Neuronal stem cell (in vitro differentiated cells): ENCODE data around the gene RASA3.

Experiments
- DNase-seq: peaks from one replicate; pipeline ENCODE4 v3.0.0-alpha.2; 2013; ENCODE audit warnings: low spot score
- H2AFZ ChIP-seq: one replicate; pipeline ENCODE4 v1.6.1; 2013; ENCODE audit warnings: mild to moderate bottlenecking, low read length, inconsistent platforms
- H2AK5ac ChIP-seq: 2 replicates; pipeline ENCODE4 v1.6.1; 2013; ENCODE audit warnings: low read depth, mild to moderate bottlenecking, inconsistent platforms, low read length, moderate library complexity, mixed read lengths
- H2BK120ac ChIP-seq: 2 replicates; pipeline ENCODE4 v1.6.1; 2013; ENCODE audit warnings: low read depth, mild to moderate bottlenecking, inconsistent platforms, low read length, moderate library complexity, mixed read lengths
- H2BK12ac ChIP-seq: one replicate; pipeline ENCODE4 v1.6.1; 2013; ENCODE audit warnings: low read length, inconsistent platforms
- H2BK15ac ChIP-seq: 2 replicates; pipeline ENCODE4 v1.6.1; 2013; ENCODE audit warnings: mild to moderate bottlenecking, low read length, inconsistent platforms, mixed read lengths
- H2BK5ac ChIP-seq: one replicate; pipeline ENCODE4 v1.6.1; 2013; ENCODE audit warnings: inconsistent platforms, mild to moderate bottlenecking, low read length, moderate library complexity
- H3K14ac ChIP-seq: one replicate; pipeline ENCODE4 v1.6.1; 2013; ENCODE audit warnings: low read length, inconsistent platforms
- H3K18ac ChIP-seq: 2 replicates; pipeline ENCODE4 v1.6.1; 2013; ENCODE audit warnings: low read length, inconsistent platforms
- H3K23ac ChIP-seq: 2 replicates; pipeline ENCODE4 v1.6.1; 2013; ENCODE audit warnings: low read depth, mild to moderate bottlenecking, mixed read lengths, low read length, inconsistent platforms; ENCODE audit not compliant: poor library complexity
- H3K27ac ChIP-seq: replicated peaks from 3 replicates; pipeline ENCODE4 v1.5.1; 2013; ENCODE audit warnings: low read length, inconsistent platforms
- H3K27me3 ChIP-seq, 3 experiments: 2 replicates each; pipeline ENCODE4 v1.6.1; 2013; ENCODE audit warnings: low read length in 3 of 3, mild to moderate bottlenecking in 2 of 3, inconsistent platforms in 1 of 3, low read depth in 1 of 3, mixed read lengths in 1 of 3, moderate library complexity in 1 of 3; ENCODE audit not compliant: control insufficient read depth in 3 of 3, insufficient read depth in 3 of 3
- H3K36me3 ChIP-seq, 2 donors: replicated peaks in 1 of 2; 2 replicates each; pipeline ENCODE4 v1.6.1; 2013; ENCODE audit warnings: low read length in 2 of 2; ENCODE audit not compliant: control insufficient read depth in 2 of 2, insufficient read depth in 2 of 2
- H3K4ac ChIP-seq: 2 replicates; pipeline ENCODE4 v1.6.1; 2013; ENCODE audit warnings: inconsistent platforms, mild to moderate bottlenecking, low read length, moderate library complexity
- H3K4me1 ChIP-seq, 2 donors: 1 replicate in 1 of 2; 2 replicates in 1 of 2; pipeline ENCODE4 v1.6.1; 2013; ENCODE audit warnings: low read length in 2 of 2, low read depth in 1 of 2; ENCODE audit not compliant: control insufficient read depth in 2 of 2, insufficient read depth in 1 of 2
- H3K4me2 ChIP-seq: one replicate; pipeline ENCODE4 v1.6.1; 2013; ENCODE audit warnings: mild to moderate bottlenecking, low read length, inconsistent platforms; ENCODE audit not compliant: insufficient read depth, poor library complexity, severe bottlenecking
- H3K4me3 ChIP-seq, 2 donors: 2 replicates each; pipeline ENCODE4 v1.5.1; 2013; ENCODE audit warnings: low read length in 2 of 2, mild to moderate bottlenecking in 2 of 2, inconsistent platforms in 1 of 2, moderate library complexity in 1 of 2
- H3K79me1 ChIP-seq: one replicate; pipeline ENCODE4 v1.6.1; 2013; ENCODE audit warnings: low read depth, mild to moderate bottlenecking, inconsistent platforms, low read length, moderate library complexity
- H3K9ac ChIP-seq: one replicate; pipeline ENCODE4 v1.6.1; 2013; ENCODE audit warnings: mild to moderate bottlenecking, low read depth, low read length, inconsistent platforms; ENCODE audit not compliant: poor library complexity
- H3K9me3 ChIP-seq, 2 donors: replicated peaks in 1 of 2; 2 replicates each; pipeline versions ENCODE3 to v1.6.1; 2013; ENCODE audit warnings: low read length in 2 of 2, mild to moderate bottlenecking in 2 of 2, inconsistent platforms in 1 of 2, low read depth in 1 of 2, mixed read lengths in 1 of 2, moderate library complexity in 1 of 2; ENCODE audit not compliant: control insufficient read depth in 2 of 2, insufficient read depth in 1 of 2
- H4K8ac ChIP-seq: one replicate; pipeline ENCODE4 v1.6.1; 2013; ENCODE audit warnings: low read depth, mild to moderate bottlenecking, inconsistent platforms, low read length, moderate library complexity
- H4K91ac ChIP-seq: one replicate; pipeline ENCODE4 v1.6.1; 2013; ENCODE audit warnings: low read length, low read depth, mild to moderate bottlenecking, inconsistent platforms; ENCODE audit not compliant: poor library complexity
- WGBS, 2 donors: extraction: QIAGEN DNeasy Blood & Tissue Kit; methylation state at CpG; one replicate each; pipeline ENCODE4 v1.1.7; 2013; ENCODE audit warnings: missing lambda C conversion rate in 2 of 2, mixed read lengths in 1 of 2; ENCODE audit not compliant: insufficient read length in 2 of 2, insufficient replicate concordance in 1 of 2; ENCODE audit errors: extremely low coverage in 2 of 2; 5-methylcytosine and 5-hydroxymethylcytosine counted together

Gene RASA3

GRCh38 chr13:114109641-114110041 is 22.8 kb downstream of the RASA3 start:
- Histone ChIP-seq H2AK5ac (peak overlapping the region; percentile 88), H3K23ac (no peak overlapping the region), H2AFZ (no peak overlapping the region), H3K4me1 (peaks cover 29 to 31% of the 10 kb centered on the region in 2 donors), H2BK15ac (no peak overlapping the region), H2BK5ac (peak overlapping the region; percentile 78), H2BK12ac (peak overlapping the region; percentile 51), H3K4ac (peak overlapping the region; percentile 43), H3K4me3 (no peak overlapping the region), H3K27me3 (no peaks in the 10 kb centered on the region), H3K14ac (no peak overlapping the region), H4K8ac (no peak overlapping the region), H3K9ac (no peak overlapping the region), H3K27ac (no peak overlapping the region), H2BK120ac (no peak overlapping the region), H3K4me2 (no peak overlapping the region), H3K18ac (peak overlapping the region; percentile 79), H3K79me1 (peaks cover 13% of the 10 kb centered on the region), H4K91ac (no peak overlapping the region), H3K9me3 (no peaks in the 10 kb centered on the region), H3K36me3 (peaks cover 2 to 25% of the 10 kb centered on the region in 2 donors)
- no peak for DNase-seq
- no CpG with 5 or more reads among the region's 24 CpGs for WGBS, 2 donors

GRCh38 chr13:114108894-114109293 is 23.5 kb downstream of the RASA3 start:
- H3K79me1 ChIP-seq: peaks cover 11% of the 10 kb centered on the region
- H3K9ac ChIP-seq: no peak overlapping the region
- H3K27me3 ChIP-seq: no peaks in the 10 kb centered on the region
- H3K4me3 ChIP-seq: no peak overlapping the region
- H2BK12ac ChIP-seq: peak overlapping the region; percentile 81
- H2AFZ ChIP-seq: no peak overlapping the region
- peak overlapping the region; percentile 77 for H3K18ac ChIP-seq
- peak overlapping the region; percentile 90 for H2BK15ac ChIP-seq
- H2BK120ac ChIP-seq: peak overlapping the region; percentile 10
- peak overlapping the region; percentile 53 for H2BK5ac ChIP-seq
- peak overlapping the region; percentile 100 for H2AK5ac ChIP-seq
- no peak overlapping the region for H3K4ac ChIP-seq
- H3K36me3 ChIP-seq: peaks cover 2 to 18% of the 10 kb centered on the region in 2 donors
- H3K4me2 ChIP-seq: no peak overlapping the region
- peaks cover 29 to 31% of the 10 kb centered on the region in 2 donors for H3K4me1 ChIP-seq
- H4K8ac ChIP-seq: peak overlapping the region; percentile 0
- H3K9me3 ChIP-seq: no peaks in the 10 kb centered on the region
- peak overlapping the region; percentile 93 for H3K23ac ChIP-seq
- no peak overlapping the region for H3K14ac ChIP-seq
- peak overlapping the region; percentile 95 for H4K91ac ChIP-seq
- no peak overlapping the region for H3K27ac ChIP-seq
- DNase-seq: no peak
- no CpG with 5 or more reads among the region's 20 CpGs for WGBS, 2 donors

- peaks cover 29 to 31% of the 10 kb centered on the region in 2 donors for H3K4me1 ChIP-seq
- peak overlapping the region; percentile 10 for H2BK120ac ChIP-seq
Measured at GRCh38 chr13:114108141-114108761, 24.2 kb downstream of the RASA3 start.

GRCh38 chr13:114107686-114108081 is 24.7 kb downstream of the RASA3 start:
- Histone ChIP-seq H3K4me2 (no peak overlapping the region), H3K4me3 (no peak overlapping the region), H3K9ac (no peak overlapping the region), H4K8ac (peak overlapping the region; percentile 17), H2BK15ac (peak overlapping the region; percentile 75), H3K36me3 (peaks cover 2 to 17% of the 10 kb centered on the region in 2 donors), H3K27me3 (no peaks in the 10 kb centered on the region), H3K27ac (peak overlapping the region; percentile 11), H2BK120ac (peak overlapping the region; percentile 61), H3K9me3 (no peaks in the 10 kb centered on the region), H4K91ac (no peak overlapping the region), H2BK5ac (no peak overlapping the region), H2AK5ac (peak overlapping the region; percentile 100), H3K4ac (no peak overlapping the region), H3K14ac (peak overlapping the region; percentile 49), H3K18ac (peak overlapping the region; percentile 90), H3K23ac (no peak overlapping the region), H3K4me1 (peaks cover 24 to 27% of the 10 kb centered on the region in 2 donors), H2BK12ac (no peak overlapping the region), H3K79me1 (peaks cover 11% of the 10 kb centered on the region), H2AFZ (no peak overlapping the region)
- DNase-seq: no peak
- no CpG with 5 or more reads among the region's 12 CpGs for WGBS, 2 donors

More at GRCh38 chr13:114108141-114108761, 24.2 kb downstream of the RASA3 start:
- Histone ChIP-seq H2BK12ac (peak overlapping the region; percentile 81), H3K27me3 (no peaks in the 10 kb centered on the region), H2AK5ac (peak overlapping the region; percentile 100), H3K4ac (peak overlapping the region; percentile 66), H3K36me3 (peaks cover 2 to 17% of the 10 kb centered on the region in 2 donors), H3K4me3 (no peak overlapping the region), H3K4me2 (no peak overlapping the region), H2AFZ (no peak overlapping the region), H4K8ac (peak overlapping the region; percentile 52), H3K23ac (peak overlapping the region; percentile 93), H3K14ac (peak overlapping the region; percentile 49), H3K9ac (peak overlapping the region; percentile 21), H2BK5ac (peak overlapping the region; percentile 53), H3K79me1 (peaks cover 11% of the 10 kb centered on the region), H3K9me3 (no peaks in the 10 kb centered on the region), H3K27ac (no peak overlapping the region), H3K18ac (peak overlapping the region; percentile 90), H2BK15ac (peak overlapping the region; percentile 90), H4K91ac (peak overlapping the region; percentile 95)
- no peak for DNase-seq
- 100% methylated on average over 4 to 6 of the region's 33 CpGs for WGBS, 2 donors
